ENCODE results near the gene CAV1. TPM values are rescaled to one million over a fixed set of nuclear protein-coding genes. Genes with fewer than 3 reads are reported as not detected.
A peak's percentile ranks its signal among the peaks of the same experiment; 100 is the strongest.

The CAV1 gene
- total and polyA plus RNA-seq, 4 donors = 121 to 616 (median 323) TPM

DNA sequence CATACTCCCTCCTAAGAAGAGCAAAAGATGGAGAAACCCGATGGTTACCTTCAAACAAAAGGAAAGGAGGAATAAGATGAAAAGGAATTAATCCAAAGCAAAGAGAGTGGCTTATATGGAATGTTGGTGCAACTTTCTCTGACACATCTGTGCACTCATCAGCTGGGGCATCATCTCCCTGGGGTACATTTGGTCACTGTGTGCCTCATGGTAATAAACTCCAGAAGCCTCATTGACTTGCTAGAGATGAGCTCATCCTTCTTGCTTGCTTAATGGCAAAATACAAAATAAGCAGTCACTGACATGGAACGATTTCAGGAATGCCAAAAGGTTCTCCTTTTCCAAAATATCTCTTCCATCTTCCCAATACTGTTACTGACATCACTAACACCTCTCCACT, 22.5 kb downstream of the CAV1 start:
- Histone ChIP-seq H3K4me3 (no peak overlapping the region), H3K9me3 (ENCODE audit: control insufficient read depth in 4 of 4, insufficient read depth in 3 of 4, low read length in 3 of 4) (no peaks in the 10 kb centered on the region), H3K4me1 (ENCODE audit: control insufficient read depth in 5 of 5, insufficient read depth in 5 of 5, low read length in 5 of 5) (peaks cover 0 to 62% (median 3%) of the 10 kb centered on the region in 5 donors), H3K27me3 (ENCODE audit: control insufficient read depth in 3 of 3, insufficient read depth in 3 of 3, low read length in 2 of 3) (no peaks in the 10 kb centered on the region), H3K27ac (ENCODE audit: low read depth in 1 of 2, low read length in 1 of 2) (peak overlapping the region in 1 of 2 donors; percentile 34), H3K36me3 (ENCODE audit: control insufficient read depth in 4 of 4, insufficient read depth in 4 of 4, low read length in 4 of 4) (peaks cover 0 to 29% (median 3%) of the 10 kb centered on the region in 4 donors), H3K9ac (ENCODE audit: insufficient read depth in 1 of 2, low read length in 2 of 2) (no peak overlapping the region)
- ATAC-seq (ENCODE audit: insufficient read depth, low FRiP score) (no peak), DNase-seq (no peak)
- TF ChIP-seq, protein P1, sequence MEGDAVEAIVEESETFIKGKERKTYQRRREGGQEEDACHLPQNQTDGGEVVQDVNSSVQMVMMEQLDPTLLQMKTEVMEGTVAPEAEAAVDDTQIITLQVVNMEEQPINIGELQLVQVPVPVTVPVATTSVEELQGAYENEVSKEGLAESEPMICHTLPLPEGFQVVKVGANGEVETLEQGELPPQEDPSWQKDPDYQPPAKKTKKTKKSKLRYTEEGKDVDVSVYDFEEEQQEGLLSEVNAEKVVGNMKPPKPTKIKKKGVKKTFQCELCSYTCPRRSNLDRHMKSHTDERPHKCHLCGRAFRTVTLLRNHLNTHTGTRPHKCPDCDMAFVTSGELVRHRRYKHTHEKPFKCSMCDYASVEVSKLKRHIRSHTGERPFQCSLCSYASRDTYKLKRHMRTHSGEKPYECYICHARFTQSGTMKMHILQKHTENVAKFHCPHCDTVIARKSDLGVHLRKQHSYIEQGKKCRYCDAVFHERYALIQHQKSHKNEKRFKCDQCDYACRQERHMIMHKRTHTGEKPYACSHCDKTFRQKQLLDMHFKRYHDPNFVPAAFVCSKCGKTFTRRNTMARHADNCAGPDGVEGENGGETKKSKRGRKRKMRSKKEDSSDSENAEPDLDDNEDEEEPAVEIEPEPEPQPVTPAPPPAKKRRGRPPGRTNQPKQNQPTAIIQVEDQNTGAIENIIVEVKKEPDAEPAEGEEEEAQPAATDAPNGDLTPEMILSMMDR (IDR thresholded peaks at IDR 0.05; ENCODE audit: control extremely low read depth, extremely low read depth) = no peak
- WGBS, 2 donors = 70 to 80% methylated on average over 2 of the region's 2 CpGs

DNA sequence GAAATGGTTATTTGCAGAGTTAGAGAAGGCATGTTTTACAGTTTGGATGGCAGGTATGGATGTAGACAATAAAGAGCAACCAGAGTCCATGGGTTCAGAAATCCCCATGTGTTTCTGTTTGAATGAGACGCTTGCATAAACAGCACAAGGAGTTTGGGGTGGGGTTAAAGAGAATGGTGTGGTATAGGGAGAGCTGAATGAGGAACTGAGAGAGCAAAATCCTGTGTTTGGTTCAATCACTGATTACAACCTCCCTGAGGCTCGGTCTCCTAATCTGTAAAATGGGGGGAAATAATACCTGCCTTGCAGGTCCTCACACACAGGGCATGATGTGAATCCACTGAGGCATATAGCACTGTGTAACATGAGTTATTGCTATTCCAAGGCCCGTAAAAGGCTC, 23.7 kb downstream of the CAV1 start:
- peak overlapping the region; percentile 6 to 7 for H3K27ac ChIP-seq (ENCODE audit: low read depth in 1 of 2, low read length in 1 of 2)

DNA sequence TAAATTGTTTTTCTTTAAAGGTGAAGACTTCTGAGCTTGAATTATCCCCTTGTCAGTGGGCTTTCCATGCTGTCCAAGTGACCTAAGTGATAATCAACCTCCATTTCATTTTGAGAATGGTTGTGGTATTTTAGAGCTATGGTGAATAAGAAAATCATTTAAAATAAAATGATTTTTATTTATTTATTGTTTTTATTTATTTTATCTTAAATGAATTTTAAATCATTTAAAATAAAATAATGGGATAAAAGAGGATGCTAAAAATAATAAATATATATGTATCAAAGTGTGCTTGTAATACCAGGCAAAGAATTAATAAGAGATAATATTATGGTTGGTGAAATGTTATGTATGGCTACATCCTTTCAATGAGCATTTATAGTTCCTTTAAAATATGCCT, 24.5 kb downstream of the CAV1 start:
- TF ChIP-seq, protein P1 (IDR thresholded peaks at IDR 0.05; ENCODE audit: control extremely low read depth, extremely low read depth) = no peak
- no peak overlapping the region for H3K4me3 ChIP-seq
- peaks cover 0 to 57% (median 5%) of the 10 kb centered on the region in 5 donors for H3K4me1 ChIP-seq (ENCODE audit: control insufficient read depth in 5 of 5, insufficient read depth in 5 of 5, low read length in 5 of 5)
- H3K27me3 ChIP-seq (ENCODE audit: control insufficient read depth in 3 of 3, insufficient read depth in 3 of 3, low read length in 2 of 3) = no peaks in the 10 kb centered on the region
- H3K36me3 ChIP-seq (ENCODE audit: control insufficient read depth in 4 of 4, insufficient read depth in 4 of 4, low read length in 4 of 4) = peaks cover 0 to 29% (median 7%) of the 10 kb centered on the region in 4 donors
- DNase-seq (no peak), ATAC-seq (ENCODE audit: insufficient read depth, low FRiP score) (no peak)
- peak overlapping the region in 1 of 2 donors; percentile 44 for H3K27ac ChIP-seq (ENCODE audit: low read depth in 1 of 2, low read length in 1 of 2)
- H3K9ac ChIP-seq (ENCODE audit: insufficient read depth in 1 of 2, low read length in 2 of 2) = no peak overlapping the region
- H3K9me3 ChIP-seq (ENCODE audit: control insufficient read depth in 4 of 4, insufficient read depth in 3 of 4, low read length in 3 of 4) = no peaks in the 10 kb centered on the region

More for the DNA sequence above, 23.7 kb downstream of the CAV1 start:
- ATAC-seq (ENCODE audit: insufficient read depth, low FRiP score) (no peak), DNase-seq (no peak)
- no peaks in the 10 kb centered on the region for H3K27me3 ChIP-seq (ENCODE audit: control insufficient read depth in 3 of 3, insufficient read depth in 3 of 3, low read length in 2 of 3)
- H3K9ac ChIP-seq (ENCODE audit: insufficient read depth in 1 of 2, low read length in 2 of 2) = no peak overlapping the region
- peaks cover 0 to 27% (median 6%) of the 10 kb centered on the region in 4 donors for H3K36me3 ChIP-seq (ENCODE audit: control insufficient read depth in 4 of 4, insufficient read depth in 4 of 4, low read length in 4 of 4)
- peaks cover 0 to 53% (median 2%) of the 10 kb centered on the region in 5 donors for H3K4me1 ChIP-seq (ENCODE audit: control insufficient read depth in 5 of 5, insufficient read depth in 5 of 5, low read length in 5 of 5)
- H3K9me3 ChIP-seq (ENCODE audit: control insufficient read depth in 4 of 4, insufficient read depth in 3 of 4, low read length in 3 of 4) = no peaks in the 10 kb centered on the region
- WGBS, 2 donors = 73 to 79% methylated on average over 3 of the region's 3 CpGs
- no peak overlapping the region for H3K4me3 ChIP-seq
- TF ChIP-seq, protein P1 (IDR thresholded peaks at IDR 0.05; ENCODE audit: control extremely low read depth, extremely low read depth) = no peak

DNA sequence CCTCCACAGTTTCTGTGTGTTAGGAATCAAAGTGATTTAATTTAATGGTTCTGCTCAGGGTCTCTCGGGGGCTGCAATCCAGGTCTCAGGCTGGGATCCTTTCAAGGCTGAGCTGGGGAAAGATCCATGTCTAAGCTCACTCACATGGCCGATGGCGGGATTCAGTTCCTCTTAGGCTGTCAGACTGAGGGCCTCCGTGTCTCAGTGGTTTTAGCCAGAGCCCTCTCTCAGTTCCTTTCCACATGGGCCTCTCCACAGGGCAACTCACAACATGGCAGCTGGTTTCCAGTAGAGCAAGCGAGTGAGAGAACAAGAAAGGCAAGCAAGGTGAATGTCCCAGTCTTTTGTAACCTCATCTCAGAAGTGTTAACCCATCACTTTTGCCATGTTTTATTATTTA, 26.9 kb downstream of the CAV1 start:
- no peak for DNase-seq
- peaks cover 0 to 43% (median 3%) of the 10 kb centered on the region in 5 donors for H3K4me1 ChIP-seq (ENCODE audit: control insufficient read depth in 5 of 5, insufficient read depth in 5 of 5, low read length in 5 of 5)
- no peak overlapping the region for H3K27ac ChIP-seq (ENCODE audit: low read depth in 1 of 2, low read length in 1 of 2)
- H3K9me3 ChIP-seq (ENCODE audit: control insufficient read depth in 4 of 4, insufficient read depth in 3 of 4, low read length in 3 of 4) = no peaks in the 10 kb centered on the region
- WGBS, 2 donors = 77 to 82% methylated on average over 5 of the region's 5 CpGs
- ATAC-seq (ENCODE audit: insufficient read depth, low FRiP score) = no peak
- TF ChIP-seq, protein P1 (IDR thresholded peaks at IDR 0.05; ENCODE audit: control extremely low read depth, extremely low read depth) = no peak
- H3K36me3 ChIP-seq (ENCODE audit: control insufficient read depth in 4 of 4, insufficient read depth in 4 of 4, low read length in 4 of 4) = peaks cover 0 to 23% (median 7%) of the 10 kb centered on the region in 4 donors
- no peak overlapping the region for H3K9ac ChIP-seq (ENCODE audit: insufficient read depth in 1 of 2, low read length in 2 of 2)
- no peaks in the 10 kb centered on the region for H3K27me3 ChIP-seq (ENCODE audit: control insufficient read depth in 3 of 3, insufficient read depth in 3 of 3, low read length in 2 of 3)
- H3K4me3 ChIP-seq = no peak overlapping the region

Data from lung (tissue), 12 donors.